RWPE1 (cell line): ENCODE measurements around the gene MYH13.

Experiments
- CTCF ChIA-PET: fragments of 350-600 bp; sonication (Branson Sonifier 250); formaldehyde crosslinking; extraction: SDS; loops from one replicate; lab custom pipeline; 2021; lab: Yijun Ruan, JAX
- POLR2A ChIA-PET: fragments of 400-600 bp; formaldehyde crosslinking; extraction: SDS; loops from one replicate; lab custom pipeline; 2020; ENCODE audit warnings: antibody characterized with exemption; ENCODE audit not compliant: low non-redundant PET; lab: Yijun Ruan, JAX
- DNase-seq: peaks from one replicate; pipeline ENCODE4 v3.0.0; 2012; ENCODE audit warnings: low spot score
- H3K27ac ChIP-seq: fragments of 450-650 bp; 2 replicates; pipeline ENCODE4 v1.5.1; 2017
- CTCF ChIP-seq: fragments of 450-650 bp; conservative IDR thresholded peaks from 2 replicates; pipeline ENCODE4 v1.5.1; 2017; ENCODE audit warnings: low read depth, mild to moderate bottlenecking

The MYH13 gene

GRCh38 chr17:10327640-10328039 is 45.2 kb downstream of the MYH13 start:
- POLR2A ChIA-PET = no interaction called here
- TF ChIP-seq CTCF = peak; percentile 86
- CTCF ChIA-PET = interaction anchor here (0.6 to 1.8 kb wide), 9 partner anchors 275 to 1764 kb away, joined by 3 to 11 read pairs (median 4); no protein-coding TSS in a partner anchor
- DNase-seq = peak; percentile 79
- no peak overlapping the region for H3K27ac ChIP-seq

- DNase-seq = no peak
- CTCF ChIA-PET = interaction anchor here (0.5 to 2.2 kb wide), 4 partner anchors 29 to 321 kb away, joined by 3 to 27 read pairs (median 8); no protein-coding TSS in a partner anchor
- POLR2A ChIA-PET = no interaction called here
- TF ChIP-seq CTCF = no peak
- no peak overlapping the region for H3K27ac ChIP-seq
Observed at GRCh38 chr17:10325031-10325695, 47.6 kb downstream of the MYH13 start.

GRCh38 chr17:10323812-10324610 is 48.8 kb downstream of the MYH13 start:
- DNase-seq = no peak
- ChIA-PET CTCF (interaction anchor here (0.6 to 2.2 kb wide), 2 partner anchors 293 to 294 kb away, joined by 4 to 27 read pairs; no protein-coding TSS in a partner anchor), POLR2A (no interaction called here)
- no peak for TF ChIP-seq CTCF
- H3K27ac ChIP-seq = no peak overlapping the region

GRCh38 chr17:10318535-10318934 is 54.3 kb downstream of the MYH13 start:
- no peak for DNase-seq
- TF ChIP-seq CTCF = no peak
- ChIA-PET POLR2A (no interaction called here), CTCF (no interaction called here)
- H3K27ac ChIP-seq = no peak overlapping the region

- H3K27ac ChIP-seq = no peak overlapping the region
- ChIA-PET POLR2A (no interaction called here), CTCF (interaction anchor here (0.6 to 0.9 kb wide), 3 partner anchors 11 to 297 kb away, joined by 3 read pairs; no protein-coding TSS in a partner anchor)
- TF ChIP-seq CTCF = no peak
- DNase-seq = no peak
Observed at GRCh38 chr17:10317543-10317834, 55.3 kb downstream of the MYH13 start.

GRCh38 chr17:10316801-10317542 is 55.8 kb downstream of the MYH13 start:
- POLR2A ChIA-PET = no interaction called here
- DNase-seq = no peak
- H3K27ac ChIP-seq = no peak overlapping the region
- TF ChIP-seq CTCF = no peak
- CTCF ChIA-PET = interaction anchor here (0.6 to 0.9 kb wide), 4 partner anchors 11 to 357 kb away, joined by 3 read pairs; no protein-coding TSS in a partner anchor
